H9 (cell line): ENCODE results near the gene AK5. TPM values are rescaled to one million over a fixed set of nuclear protein-coding genes. Genes with fewer than 3 reads are reported as not detected.

Source experiments
- DNase-seq: peaks from one replicate; pipeline ENCODE4 v3.0.0-alpha.2; 2017
- H2AFZ ChIP-seq: one replicate; pipeline ENCODE4 v1.6.1; 2013; ENCODE audit warnings: mild to moderate bottlenecking, low read length, control low read depth, moderate library complexity
- H2AK5ac ChIP-seq: 2 replicates; pipeline ENCODE4 v1.6.1; 2013; ENCODE audit warnings: low read length, control low read depth, mixed read lengths; ENCODE audit not compliant: insufficient read length
- H2BK120ac ChIP-seq: one replicate; pipeline ENCODE4 v1.6.1; 2013; ENCODE audit warnings: low read depth, mild to moderate bottlenecking, low read length, control low read depth, inconsistent platforms; ENCODE audit not compliant: poor library complexity, severe bottlenecking
- H2BK12ac ChIP-seq: 2 replicates; pipeline ENCODE4 v1.6.1; 2013; ENCODE audit warnings: low read length, control low read depth, mixed read lengths, low read depth; ENCODE audit not compliant: insufficient read length
- H2BK15ac ChIP-seq: 2 replicates; pipeline ENCODE4 v1.6.1; 2013; ENCODE audit warnings: low read depth, low read length, control low read depth
- H2BK20ac ChIP-seq: one replicate; pipeline ENCODE4 v1.6.1; 2013; ENCODE audit warnings: low read depth, mild to moderate bottlenecking, low read length, control low read depth, inconsistent platforms; ENCODE audit not compliant: poor library complexity, severe bottlenecking
- H2BK5ac ChIP-seq: 2 replicates; pipeline ENCODE4 v1.6.1; 2013; ENCODE audit warnings: low read length, control low read depth, mixed read lengths; ENCODE audit not compliant: insufficient read length
- H3K14ac ChIP-seq: 2 replicates; pipeline ENCODE4 v1.6.1; 2013; ENCODE audit warnings: low read length, control low read depth; ENCODE audit not compliant: insufficient read depth
- H3K18ac ChIP-seq: 2 replicates; pipeline ENCODE4 v1.6.1; 2013; ENCODE audit warnings: low read depth, mild to moderate bottlenecking, mixed read lengths, low read length, control low read depth; ENCODE audit not compliant: insufficient read length
- H3K23ac ChIP-seq: 2 replicates; pipeline ENCODE4 v1.6.1; 2013; ENCODE audit warnings: low read length, control low read depth, mixed read lengths, low read depth; ENCODE audit not compliant: insufficient read length
- H3K23me2 ChIP-seq: 2 replicates; pipeline ENCODE4 v1.6.1; 2013; ENCODE audit warnings: low read depth, mild to moderate bottlenecking, mixed read lengths, low read length, control low read depth; ENCODE audit not compliant: insufficient read length, poor library complexity, severe bottlenecking
- H3K27ac ChIP-seq: 2 replicates; pipeline ENCODE4 v1.5.1; 2013; ENCODE audit warnings: low read length, control low read depth, mixed read lengths, low read depth; ENCODE audit not compliant: insufficient read length
- H3K27me3 ChIP-seq: 2 replicates; pipeline ENCODE4 v1.6.1; 2013; ENCODE audit warnings: low read length, control low read depth, inconsistent platforms; ENCODE audit not compliant: insufficient read depth
- H3K4ac ChIP-seq: 2 replicates; pipeline ENCODE4 v1.6.1; 2013; ENCODE audit warnings: low read depth, mild to moderate bottlenecking, control low read depth, inconsistent platforms, low read length, moderate library complexity
- H3K4me1 ChIP-seq: 2 replicates; pipeline ENCODE4 v1.6.1; 2013; ENCODE audit warnings: low read length, control low read depth, inconsistent platforms; ENCODE audit not compliant: insufficient read depth
- H3K4me2 ChIP-seq: 2 replicates; pipeline ENCODE4 v1.6.1; 2013; ENCODE audit warnings: low read length, control low read depth, mixed read lengths; ENCODE audit not compliant: insufficient read length, insufficient read depth
- H3K56ac ChIP-seq: 2 replicates; pipeline ENCODE4 v1.6.1; 2013; ENCODE audit warnings: low read depth, mild to moderate bottlenecking, mixed read lengths, low read length, control low read depth; ENCODE audit not compliant: insufficient read length
- H3K79me1 ChIP-seq: 2 replicates; pipeline ENCODE4 v1.6.1; 2013; ENCODE audit warnings: low read depth, mild to moderate bottlenecking, moderate library complexity, low read length, control low read depth, inconsistent platforms; ENCODE audit not compliant: insufficient read depth, poor library complexity, severe bottlenecking
- H3K79me2 ChIP-seq: 2 replicates; pipeline ENCODE4 v1.6.1; 2013; ENCODE audit warnings: low read length, control low read depth, inconsistent platforms; ENCODE audit not compliant: insufficient read depth
- H3K9ac ChIP-seq: 2 replicates; pipeline ENCODE4 v1.6.1; 2013; ENCODE audit warnings: low read length, control low read depth, mixed read lengths; ENCODE audit not compliant: insufficient read length; ENCODE audit errors: extremely low read depth
- H3K9me3 ChIP-seq: one replicate; pipeline ENCODE4 v1.6.1; 2013; ENCODE audit warnings: low read depth, low read length, inconsistent platforms; ENCODE audit not compliant: control insufficient read depth
- H3T11ph ChIP-seq: one replicate; pipeline ENCODE4 v1.6.1; 2013; ENCODE audit warnings: mild to moderate bottlenecking, low read length, control low read depth, inconsistent platforms
- H4K20me1 ChIP-seq: one replicate; pipeline ENCODE4 v1.6.1; 2013; ENCODE audit not compliant: control insufficient read depth, insufficient read length, insufficient read depth
- H4K5ac ChIP-seq: 2 replicates; pipeline ENCODE4 v1.6.1; 2013; ENCODE audit warnings: low read depth, mild to moderate bottlenecking, mixed read lengths, low read length, control low read depth; ENCODE audit not compliant: insufficient read length
- H4K8ac ChIP-seq: replicated peaks from 2 replicates; pipeline ENCODE4 v1.6.1; 2013; ENCODE audit warnings: low read length, control low read depth, mixed read lengths, low read depth; ENCODE audit not compliant: insufficient read length
- H4K91ac ChIP-seq: 2 replicates; pipeline ENCODE4 v1.6.1; 2013; ENCODE audit warnings: low read depth, mild to moderate bottlenecking, moderate library complexity, mixed read lengths, low read length, control low read depth; ENCODE audit not compliant: insufficient read length
- H3K27ac Mint-ChIP-seq, 3 experiments: 2 replicates in 2 of 3; 3 replicates in 1 of 3; pipeline ENCODE4 v1.8.0; 2020 to 2021; ENCODE audit warnings: mixed read lengths in 3 of 3, mild to moderate bottlenecking in 1 of 3, moderate library complexity in 1 of 3
- H3K27me3 Mint-ChIP-seq: 2 replicates; pipeline ENCODE4 v1.8.0; 2021; ENCODE audit warnings: low read depth, mild to moderate bottlenecking, moderate library complexity, mixed read lengths
- H3K36me3 Mint-ChIP-seq, 3 experiments: 2 replicates in 2 of 3; 3 replicates in 1 of 3; pipeline ENCODE4 v1.8.0; 2020 to 2021; ENCODE audit warnings: low read depth in 3 of 3, mixed read lengths in 3 of 3; ENCODE audit not compliant: insufficient read depth in 1 of 3
- H3K4me1 Mint-ChIP-seq, 2 experiments: 2 replicates each; pipeline ENCODE4 v1.8.0; 2020; ENCODE audit warnings: mixed read lengths in 2 of 2
- H3K4me3 Mint-ChIP-seq, 2 experiments: 2 replicates in 1 of 2; 3 replicates in 1 of 2; pipeline ENCODE4 v1.8.0; 2020 to 2021; ENCODE audit warnings: mild to moderate bottlenecking in 2 of 2, mixed read lengths in 2 of 2, moderate library complexity in 1 of 2
- H3K9me3 Mint-ChIP-seq, 2 experiments: 2 replicates in 1 of 2; 3 replicates in 1 of 2; pipeline ENCODE4 v1.8.0; 2020; ENCODE audit warnings: mild to moderate bottlenecking in 2 of 2, mixed read lengths in 2 of 2, moderate library complexity in 1 of 2
- total RNA-seq: library from RNA; stranded (reverse); gene quantifications from 2 replicates; pipeline ENCODE4 v1.2.1, GENCODE V29; 2021
- TF ChIP-seq, protein P1 (sequence below): fragments of 200-600 bp; sonication (generic); conservative IDR thresholded peaks from 3 replicates; pipeline ENCODE4 v1.8.0; 2021; ENCODE audit warnings: antibody characterized with exemption, mild to moderate bottlenecking

The AK5 gene
- total RNA-seq, 1 experiment from 2014 or later, result 2.5 TPM

DNA sequence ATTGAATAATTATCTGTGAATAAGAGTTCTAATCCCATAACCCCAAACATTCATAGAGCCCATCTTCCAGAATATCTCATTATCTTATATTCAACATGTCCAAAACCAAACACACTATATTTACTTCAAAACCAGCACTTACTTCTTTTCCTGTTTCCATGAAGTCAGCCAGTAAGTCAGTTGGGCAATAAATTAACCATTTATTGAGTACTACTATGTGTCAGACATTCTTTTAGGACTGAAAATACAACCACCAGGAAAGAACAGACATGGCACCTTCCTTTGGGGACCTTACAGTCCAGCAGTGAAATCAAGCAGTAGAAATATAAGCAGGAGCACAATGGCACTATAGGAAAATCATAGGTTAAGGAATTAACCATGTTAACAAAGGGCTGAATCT, 8.8 kb downstream of the AK5 start:
- H3T11ph ChIP-seq, result no peak overlapping the region
- TF ChIP-seq, protein P1, sequence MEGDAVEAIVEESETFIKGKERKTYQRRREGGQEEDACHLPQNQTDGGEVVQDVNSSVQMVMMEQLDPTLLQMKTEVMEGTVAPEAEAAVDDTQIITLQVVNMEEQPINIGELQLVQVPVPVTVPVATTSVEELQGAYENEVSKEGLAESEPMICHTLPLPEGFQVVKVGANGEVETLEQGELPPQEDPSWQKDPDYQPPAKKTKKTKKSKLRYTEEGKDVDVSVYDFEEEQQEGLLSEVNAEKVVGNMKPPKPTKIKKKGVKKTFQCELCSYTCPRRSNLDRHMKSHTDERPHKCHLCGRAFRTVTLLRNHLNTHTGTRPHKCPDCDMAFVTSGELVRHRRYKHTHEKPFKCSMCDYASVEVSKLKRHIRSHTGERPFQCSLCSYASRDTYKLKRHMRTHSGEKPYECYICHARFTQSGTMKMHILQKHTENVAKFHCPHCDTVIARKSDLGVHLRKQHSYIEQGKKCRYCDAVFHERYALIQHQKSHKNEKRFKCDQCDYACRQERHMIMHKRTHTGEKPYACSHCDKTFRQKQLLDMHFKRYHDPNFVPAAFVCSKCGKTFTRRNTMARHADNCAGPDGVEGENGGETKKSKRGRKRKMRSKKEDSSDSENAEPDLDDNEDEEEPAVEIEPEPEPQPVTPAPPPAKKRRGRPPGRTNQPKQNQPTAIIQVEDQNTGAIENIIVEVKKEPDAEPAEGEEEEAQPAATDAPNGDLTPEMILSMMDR, result no peak
- H2AK5ac ChIP-seq, result no peak overlapping the region
- H3K9ac ChIP-seq, result no peak overlapping the region
- no peaks in the 10 kb centered on the region for H4K20me1 ChIP-seq
- Mint-ChIP-seq H3K4me3 (no peak overlapping the region), H3K27me3 (no peaks in the 10 kb centered on the region; the same call in 1 of the 2 replicates), H3K4me1 (no peaks in the 10 kb centered on the region), H3K27ac (no peak overlapping the region), H3K36me3 (no peaks in the 10 kb centered on the region), H3K9me3 (no peaks in the 10 kb centered on the region)
- no peaks in the 10 kb centered on the region for H3K79me1 ChIP-seq
- no peak overlapping the region for H2BK12ac ChIP-seq
- no peak overlapping the region for H3K18ac ChIP-seq
- no peaks in the 10 kb centered on the region for H3K27me3 ChIP-seq
- no peak overlapping the region for H3K56ac ChIP-seq
- H4K8ac ChIP-seq, result no peak overlapping the region
- no peaks in the 10 kb centered on the region for H3K9me3 ChIP-seq
- no peak overlapping the region for H3K4ac ChIP-seq
- no peak overlapping the region for H3K27ac ChIP-seq
- H3K4me1 ChIP-seq, result no peaks in the 10 kb centered on the region
- H3K79me2 ChIP-seq, result no peaks in the 10 kb centered on the region
- H3K23ac ChIP-seq, result no peak overlapping the region
- H4K91ac ChIP-seq, result no peak overlapping the region
- H4K5ac ChIP-seq, result no peak overlapping the region
- no peak for DNase-seq
- no peak overlapping the region for H3K14ac ChIP-seq
- H2AFZ ChIP-seq, result no peak overlapping the region
- H3K4me2 ChIP-seq, result no peak overlapping the region
- H2BK15ac ChIP-seq, result no peak overlapping the region
- no peaks in the 10 kb centered on the region for H3K23me2 ChIP-seq
- H2BK120ac ChIP-seq, result no peak overlapping the region
- no peak overlapping the region for H2BK5ac ChIP-seq
- no peak overlapping the region for H2BK20ac ChIP-seq
